Breast epithelium (tissue), 4 donors: ENCODE results near the gene CDC26. TPM values are rescaled to one million over a fixed set of nuclear protein-coding genes. Genes with fewer than 3 reads are reported as not detected.

Source experiments
- DNase-seq, 2 donors: peaks; one replicate each; pipeline ENCODE4 v3.0.0-alpha.2; 2019; ENCODE audit warnings: low spot score in 2 of 2
- H3K27ac ChIP-seq, 2 donors: fragments of 200-600 bp; sonication (generic) in 1 of 2; one replicate each; pipeline ENCODE4 v1.5.1; 2016 to 2019; ENCODE audit warnings: mild to moderate bottlenecking in 1 of 2
- H3K27me3 ChIP-seq, 2 donors: fragments of 200-600 bp; sonication (generic) in 1 of 2; one replicate each; pipeline versions ENCODE4 v1.5.1 to v1.6.0; 2017 to 2019; ENCODE audit warnings: control low read depth in 1 of 2, mild to moderate bottlenecking in 1 of 2
- H3K36me3 ChIP-seq: fragments of 200-600 bp; one replicate; pipeline ENCODE4 v1.5.1; 2019
- H3K4me1 ChIP-seq, 2 donors: fragments of 200-600 bp; sonication (generic); one replicate each; pipeline ENCODE4 v1.5.1; 2016 to 2019; ENCODE audit warnings: control low read depth in 1 of 2
- H3K4me3 ChIP-seq, 3 donors: fragments of 200-600 bp; sonication (generic); 1 replicate in 2 of 3; 2 replicates in 1 of 3; pipeline ENCODE4 v1.5.1; 2016 to 2019; ENCODE audit warnings: mild to moderate bottlenecking in 3 of 3, moderate library complexity in 2 of 3
- H3K9me3 ChIP-seq, 2 donors: fragments of 200-600 bp; sonication (generic) in 1 of 2; one replicate each; pipeline ENCODE4 v1.5.1; 2016 to 2019; ENCODE audit warnings: control low read depth in 1 of 2
- POLR2A ChIP-seq: fragments of 450-650 bp; IDR thresholded peaks from one replicate; pipeline ENCODE4 v1.6.1; 2016; ENCODE audit warnings: antibody characterized with exemption, mild to moderate bottlenecking, moderate library complexity
- POLR2AphosphoS5 ChIP-seq, 3 donors: sonication (generic); formaldehyde crosslinking; IDR thresholded peaks; one replicate each; pipeline ENCODE4 v1.6.1; 2017; ENCODE audit warnings: antibody characterized with exemption in 3 of 3
- intact Hi-C: fragments of 100-400 bp; cut with DNase I; formaldehyde crosslinking; loops from one replicate; pipeline ENCODE4 v1.15.1; 2023; ENCODE audit warnings: low total_unique reads
- total RNA-seq, 3 donors: library from RNA; depleted of rRNA; stranded (reverse); fragments of >200 nt; gene quantifications; one replicate each; pipeline ENCODE4 v1.1.0, GENCODE V29; 2016
- TF ChIP-seq, protein P1 (sequence below), 3 donors: fragments of 450-650 bp; IDR thresholded peaks; one replicate each; pipeline ENCODE4 v1.5.1; 2016 to 2017; ENCODE audit warnings: antibody characterized with exemption in 3 of 3, mild to moderate bottlenecking in 3 of 3, moderate library complexity in 3 of 3

The CDC26 gene
- total RNA-seq, 3 donors from 2014 or later, result 32.0 to 46.2 (median 39.1) TPM

GRCh38 chr9:113309204-113309813 lies 33.9 kb upstream of the CDC26 start:
- Histone ChIP-seq H3K27me3 (no peaks in the 10 kb centered on the region), H3K9me3 (no peaks in the 10 kb centered on the region), H3K27ac (no peak overlapping the region), H3K36me3 (no peaks in the 10 kb centered on the region), H3K4me1 (peaks cover 0 to 6% of the 10 kb centered on the region in 2 donors), H3K4me3 (no peak overlapping the region)
- TF ChIP-seq, protein P1, sequence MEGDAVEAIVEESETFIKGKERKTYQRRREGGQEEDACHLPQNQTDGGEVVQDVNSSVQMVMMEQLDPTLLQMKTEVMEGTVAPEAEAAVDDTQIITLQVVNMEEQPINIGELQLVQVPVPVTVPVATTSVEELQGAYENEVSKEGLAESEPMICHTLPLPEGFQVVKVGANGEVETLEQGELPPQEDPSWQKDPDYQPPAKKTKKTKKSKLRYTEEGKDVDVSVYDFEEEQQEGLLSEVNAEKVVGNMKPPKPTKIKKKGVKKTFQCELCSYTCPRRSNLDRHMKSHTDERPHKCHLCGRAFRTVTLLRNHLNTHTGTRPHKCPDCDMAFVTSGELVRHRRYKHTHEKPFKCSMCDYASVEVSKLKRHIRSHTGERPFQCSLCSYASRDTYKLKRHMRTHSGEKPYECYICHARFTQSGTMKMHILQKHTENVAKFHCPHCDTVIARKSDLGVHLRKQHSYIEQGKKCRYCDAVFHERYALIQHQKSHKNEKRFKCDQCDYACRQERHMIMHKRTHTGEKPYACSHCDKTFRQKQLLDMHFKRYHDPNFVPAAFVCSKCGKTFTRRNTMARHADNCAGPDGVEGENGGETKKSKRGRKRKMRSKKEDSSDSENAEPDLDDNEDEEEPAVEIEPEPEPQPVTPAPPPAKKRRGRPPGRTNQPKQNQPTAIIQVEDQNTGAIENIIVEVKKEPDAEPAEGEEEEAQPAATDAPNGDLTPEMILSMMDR (IDR thresholded peaks at IDR 0.05), result peak in 2 of 3 donors; percentile 51 to 56
- TF ChIP-seq POLR2A, result no peak
- intact Hi-C loops, result no loop called here
- no peak for DNase-seq

GRCh38 chr9:113307396-113307975 lies 32.1 kb upstream of the CDC26 start:
- DNase-seq, result no peak
- Histone ChIP-seq H3K36me3 (no peaks in the 10 kb centered on the region), H3K27me3 (no peaks in the 10 kb centered on the region), H3K27ac (no peak overlapping the region), H3K4me3 (no peak overlapping the region), H3K9me3 (no peaks in the 10 kb centered on the region), H3K4me1 (peaks cover 0 to 6% of the 10 kb centered on the region in 2 donors)
- TF ChIP-seq, protein P1 (IDR thresholded peaks at IDR 0.05), result no peak
- TF ChIP-seq POLR2AphosphoS5 (IDR thresholded peaks at IDR 0.05) (no peak), POLR2A (no peak)
- intact Hi-C loops, result no loop called here

DNA sequence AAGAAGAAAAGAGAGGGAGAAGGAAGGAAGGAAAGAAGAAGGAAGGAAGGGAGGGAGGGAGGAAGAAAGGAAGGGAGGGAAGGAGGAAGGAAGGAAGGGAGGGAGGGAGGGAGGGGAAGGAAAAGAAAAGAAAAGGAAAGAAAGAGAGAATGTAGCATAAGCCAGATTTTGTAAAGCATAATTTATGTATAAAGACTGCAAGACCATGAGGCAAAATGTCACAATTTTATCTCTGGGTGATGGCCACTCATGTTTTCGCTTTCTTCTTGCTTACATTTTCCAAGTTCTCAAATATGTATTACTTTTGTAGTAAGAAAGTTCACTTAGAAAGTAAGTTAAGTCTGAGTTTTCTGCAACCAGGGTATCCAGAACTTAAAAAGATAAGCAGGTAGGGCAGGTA lies 31.2 kb upstream of the CDC26 start:
- no peaks in the 10 kb centered on the region for H3K9me3 ChIP-seq
- no peaks in the 10 kb centered on the region for H3K27me3 ChIP-seq
- H3K4me1 ChIP-seq, result peaks cover 0 to 6% of the 10 kb centered on the region in 2 donors
- intact Hi-C loops, result no loop called here
- H3K4me3 ChIP-seq, result no peak overlapping the region
- DNase-seq, result no peak
- no peak for TF ChIP-seq POLR2AphosphoS5 (IDR thresholded peaks at IDR 0.05)
- no peaks in the 10 kb centered on the region for H3K36me3 ChIP-seq
- no peak overlapping the region for H3K27ac ChIP-seq

- Histone ChIP-seq H3K4me3 (peak within 1 kb of the TSS in 2 of 3 donors; percentile 34 to 38), H3K4me1 (no peaks in the 10 kb centered on the region), H3K27me3 (no peaks in the 10 kb centered on the region), H3K9me3 (no peaks in the 10 kb centered on the region), H3K36me3 (no peaks in the 10 kb centered on the region), H3K27ac (peak within 1 kb of the TSS; percentile 36 to 42)
- DNase-seq, result peak in 1 of 2 donors; percentile 33
- intact Hi-C loops, result no loop called here
- no peak for TF ChIP-seq POLR2A
- TF ChIP-seq, protein P1 (IDR thresholded peaks at IDR 0.05), result no peak
- TF ChIP-seq POLR2AphosphoS5 (IDR thresholded peaks at IDR 0.05), result no peak
Measured at GRCh38 chr9:113302792-113303418, 27.5 kb upstream of the CDC26 start, which contains the start of gene RNF183. Gene RNF183, minus strand, starts transcription at chr9:113303376. Its CDS starts 5,192 bp downstream, at chr9:113298184.

DNA sequence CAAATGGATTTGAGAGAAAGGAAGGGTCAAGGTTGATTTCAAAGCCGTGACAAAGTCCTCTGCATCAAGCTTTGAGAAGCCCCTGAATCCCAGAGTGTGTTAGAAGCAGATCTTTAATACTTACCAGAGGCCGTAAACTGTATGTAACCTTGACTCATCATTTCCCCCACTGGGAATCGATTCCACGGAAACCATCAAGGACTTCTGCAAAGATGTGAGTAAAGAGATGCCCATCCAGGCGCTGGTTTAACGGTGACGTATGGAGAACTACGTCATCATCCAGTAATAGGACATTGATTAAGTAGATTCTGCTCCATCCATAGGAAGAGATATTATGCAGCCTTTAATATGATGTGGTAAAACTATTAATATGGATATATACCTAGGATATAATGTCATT lies 26.2 kb upstream of the CDC26 start:
- Histone ChIP-seq H3K27me3 (no peaks in the 10 kb centered on the region), H3K36me3 (no peaks in the 10 kb centered on the region), H3K9me3 (no peaks in the 10 kb centered on the region), H3K4me1 (no peaks in the 10 kb centered on the region), H3K4me3 (no peak overlapping the region), H3K27ac (no peak overlapping the region)
- TF ChIP-seq POLR2AphosphoS5 (IDR thresholded peaks at IDR 0.05) (no peak), POLR2A (no peak)
- TF ChIP-seq, protein P1 (IDR thresholded peaks at IDR 0.05), result no peak
- DNase-seq, result no peak
- intact Hi-C loops, result no loop called here
